ENCODE data around the gene CA10.

Gene CA10

DNA sequence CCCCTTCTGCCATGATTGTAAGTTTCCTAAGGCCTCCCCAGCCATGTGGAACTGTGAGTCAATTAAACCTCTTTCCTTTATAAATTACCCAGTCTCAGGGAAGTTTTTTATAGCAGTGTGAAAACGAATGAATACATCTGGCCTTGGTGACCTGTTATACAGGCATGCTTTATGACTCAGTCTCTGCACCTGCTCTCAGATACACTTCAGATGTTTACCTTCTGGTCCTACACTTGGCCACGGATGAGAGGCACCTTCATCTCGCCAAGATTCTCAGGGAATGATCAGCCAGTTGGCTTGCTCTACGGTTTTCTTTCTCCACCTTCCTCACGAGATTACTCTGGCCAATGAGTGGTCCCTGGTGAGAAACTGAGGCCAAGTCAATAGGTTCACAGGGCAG is 304.7 kb downstream of the CA10 start:
- H3F3A ChIP-seq (ENCODE audit: insufficient read depth, low read length) = no peaks in the 10 kb centered on the region
- TF ChIP-seq, protein P1, sequence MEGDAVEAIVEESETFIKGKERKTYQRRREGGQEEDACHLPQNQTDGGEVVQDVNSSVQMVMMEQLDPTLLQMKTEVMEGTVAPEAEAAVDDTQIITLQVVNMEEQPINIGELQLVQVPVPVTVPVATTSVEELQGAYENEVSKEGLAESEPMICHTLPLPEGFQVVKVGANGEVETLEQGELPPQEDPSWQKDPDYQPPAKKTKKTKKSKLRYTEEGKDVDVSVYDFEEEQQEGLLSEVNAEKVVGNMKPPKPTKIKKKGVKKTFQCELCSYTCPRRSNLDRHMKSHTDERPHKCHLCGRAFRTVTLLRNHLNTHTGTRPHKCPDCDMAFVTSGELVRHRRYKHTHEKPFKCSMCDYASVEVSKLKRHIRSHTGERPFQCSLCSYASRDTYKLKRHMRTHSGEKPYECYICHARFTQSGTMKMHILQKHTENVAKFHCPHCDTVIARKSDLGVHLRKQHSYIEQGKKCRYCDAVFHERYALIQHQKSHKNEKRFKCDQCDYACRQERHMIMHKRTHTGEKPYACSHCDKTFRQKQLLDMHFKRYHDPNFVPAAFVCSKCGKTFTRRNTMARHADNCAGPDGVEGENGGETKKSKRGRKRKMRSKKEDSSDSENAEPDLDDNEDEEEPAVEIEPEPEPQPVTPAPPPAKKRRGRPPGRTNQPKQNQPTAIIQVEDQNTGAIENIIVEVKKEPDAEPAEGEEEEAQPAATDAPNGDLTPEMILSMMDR (IDR thresholded peaks at IDR 0.05; ENCODE audit: low read length) = no peak
- no peak for TF ChIP-seq EZH2 (IDR thresholded peaks at IDR 0.05; ENCODE audit: borderline replicate concordance, low read length)
- H3K27ac ChIP-seq (ENCODE audit: low read depth, low read length, poor library complexity, severe bottlenecking) = no peak overlapping the region
- H3K79me2 ChIP-seq (ENCODE audit: insufficient read depth, low read length) = no peaks in the 10 kb centered on the region
- no peak overlapping the region for H2AFZ ChIP-seq (ENCODE audit: low read length)
- H3K36me3 ChIP-seq (ENCODE audit: insufficient read depth, low read length) = no peaks in the 10 kb centered on the region
- no peaks in the 10 kb centered on the region for H3K9me2 ChIP-seq (ENCODE audit: low read depth, low read length)
- no peaks in the 10 kb centered on the region for H3K4me1 ChIP-seq (ENCODE audit: insufficient read depth, low read length, severe bottlenecking)
- H3K4me3 ChIP-seq (ENCODE audit: low read depth, low read length, poor library complexity, severe bottlenecking) = no peak overlapping the region
- H3K9ac ChIP-seq (ENCODE audit: low read length) = no peak overlapping the region
- H3K27me3 ChIP-seq (ENCODE audit: insufficient read depth, low read length) = no peaks in the 10 kb centered on the region
- no peak overlapping the region for H3K4me2 ChIP-seq (ENCODE audit: low read length)
- H3K9me3 ChIP-seq (ENCODE audit: low read length) = no peaks in the 10 kb centered on the region
- no peaks in the 10 kb centered on the region for H4K20me1 ChIP-seq (ENCODE audit: insufficient read depth, low read length)

DNA sequence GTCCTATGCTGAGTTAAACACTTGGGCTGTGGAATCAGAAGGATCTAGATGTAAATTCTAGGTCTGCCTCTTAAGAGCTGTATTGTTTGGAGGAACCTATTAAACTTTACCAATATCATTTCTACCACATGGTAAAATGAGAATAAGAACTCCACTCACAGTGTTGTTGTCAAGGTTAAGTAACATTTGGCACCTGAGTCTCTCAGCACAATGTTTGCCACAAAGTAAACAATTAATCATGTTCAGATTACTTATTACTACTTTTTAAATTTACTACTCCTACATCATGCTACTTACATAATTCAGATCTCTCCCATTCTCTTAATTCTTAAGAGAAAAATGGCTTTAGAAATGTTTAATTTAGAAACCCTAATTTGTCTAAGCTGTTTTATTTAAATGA is 305.9 kb downstream of the CA10 start:
- Histone ChIP-seq H3K4me2 (ENCODE audit: low read length) (no peak overlapping the region), H3K27me3 (ENCODE audit: insufficient read depth, low read length) (no peaks in the 10 kb centered on the region), H3F3A (ENCODE audit: insufficient read depth, low read length) (no peaks in the 10 kb centered on the region), H3K4me1 (ENCODE audit: insufficient read depth, low read length, severe bottlenecking) (no peaks in the 10 kb centered on the region), H3K27ac (ENCODE audit: low read depth, low read length, poor library complexity, severe bottlenecking) (no peak overlapping the region), H3K36me3 (ENCODE audit: insufficient read depth, low read length) (no peaks in the 10 kb centered on the region), H3K9me3 (ENCODE audit: low read length) (no peaks in the 10 kb centered on the region), H3K4me3 (ENCODE audit: low read depth, low read length, poor library complexity, severe bottlenecking) (no peak overlapping the region), H2AFZ (ENCODE audit: low read length) (no peak overlapping the region), H4K20me1 (ENCODE audit: insufficient read depth, low read length) (no peaks in the 10 kb centered on the region), H3K9me2 (ENCODE audit: low read depth, low read length) (no peaks in the 10 kb centered on the region), H3K9ac (ENCODE audit: low read length) (no peak overlapping the region), H3K79me2 (ENCODE audit: insufficient read depth, low read length) (no peaks in the 10 kb centered on the region)
- TF ChIP-seq, protein P1 (IDR thresholded peaks at IDR 0.05; ENCODE audit: low read length) = no peak

DNA sequence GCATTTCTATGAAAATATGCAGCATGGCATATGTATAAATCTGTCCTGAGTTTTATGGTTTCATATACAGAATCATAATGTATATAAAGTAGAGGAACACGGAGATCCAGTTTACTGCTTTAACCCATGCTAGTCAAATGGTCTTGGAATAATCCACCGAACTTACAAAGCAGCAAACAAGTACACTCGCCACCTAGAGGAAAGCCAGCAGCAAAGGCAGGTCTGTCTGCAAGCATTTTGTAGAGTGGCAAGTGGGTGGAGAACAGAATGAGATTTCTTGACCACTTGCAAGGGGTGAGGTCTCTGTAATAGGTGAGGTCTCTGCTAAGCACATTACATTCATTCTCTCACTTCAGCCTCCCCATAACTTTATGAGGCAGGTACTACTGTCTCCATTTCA is 308.3 kb downstream of the CA10 start:
- no peak overlapping the region for H2AFZ ChIP-seq (ENCODE audit: low read length)
- H3K79me2 ChIP-seq (ENCODE audit: insufficient read depth, low read length) = no peaks in the 10 kb centered on the region
- H3F3A ChIP-seq (ENCODE audit: insufficient read depth, low read length) = no peaks in the 10 kb centered on the region
- no peaks in the 10 kb centered on the region for H3K36me3 ChIP-seq (ENCODE audit: insufficient read depth, low read length)
- no peaks in the 10 kb centered on the region for H3K9me2 ChIP-seq (ENCODE audit: low read depth, low read length)
- no peaks in the 10 kb centered on the region for H3K27me3 ChIP-seq (ENCODE audit: insufficient read depth, low read length)
- no peak overlapping the region for H3K27ac ChIP-seq (ENCODE audit: low read depth, low read length, poor library complexity, severe bottlenecking)
- H3K4me3 ChIP-seq (ENCODE audit: low read depth, low read length, poor library complexity, severe bottlenecking) = no peak overlapping the region
- no peaks in the 10 kb centered on the region for H3K9me3 ChIP-seq (ENCODE audit: low read length)
- no peak overlapping the region for H3K9ac ChIP-seq (ENCODE audit: low read length)
- H4K20me1 ChIP-seq (ENCODE audit: insufficient read depth, low read length) = no peaks in the 10 kb centered on the region
- TF ChIP-seq, protein P1 (IDR thresholded peaks at IDR 0.05; ENCODE audit: low read length) = peak; percentile 18; the same call in 1 of the 2 replicates
- no peak for TF ChIP-seq EZH2 (IDR thresholded peaks at IDR 0.05; ENCODE audit: borderline replicate concordance, low read length)
- no peaks in the 10 kb centered on the region for H3K4me1 ChIP-seq (ENCODE audit: insufficient read depth, low read length, severe bottlenecking)
- H3K4me2 ChIP-seq (ENCODE audit: low read length) = no peak overlapping the region
